H54 (cell line): ENCODE data around the gene CBFA2T3.
"Not testable (repeated sequence)": the region's sequence is repeated elsewhere in the genome, so short reads cannot be mapped to it uniquely, and the experiment has no call there.

ENCODE experiments used
- DNase-seq: peaks from one replicate; pipeline ENCODE4 v3.0.0; 2011; ENCODE audit warnings: low spot score, mixed read lengths; ENCODE audit not compliant: insufficient read length
- FAIRE-seq: peaks from 3 replicates; lab custom pipeline; 2011; peaks lifted over from hg19 to GRCh38; lab: Jason Lieb, UNC
- POLR2A ChIP-seq: IDR thresholded peaks from 2 replicates; pipeline ENCODE4 v1.6.1; 2011; ENCODE audit warnings: low read depth, mild to moderate bottlenecking, low read length

CBFA2T3 gene

DNA sequence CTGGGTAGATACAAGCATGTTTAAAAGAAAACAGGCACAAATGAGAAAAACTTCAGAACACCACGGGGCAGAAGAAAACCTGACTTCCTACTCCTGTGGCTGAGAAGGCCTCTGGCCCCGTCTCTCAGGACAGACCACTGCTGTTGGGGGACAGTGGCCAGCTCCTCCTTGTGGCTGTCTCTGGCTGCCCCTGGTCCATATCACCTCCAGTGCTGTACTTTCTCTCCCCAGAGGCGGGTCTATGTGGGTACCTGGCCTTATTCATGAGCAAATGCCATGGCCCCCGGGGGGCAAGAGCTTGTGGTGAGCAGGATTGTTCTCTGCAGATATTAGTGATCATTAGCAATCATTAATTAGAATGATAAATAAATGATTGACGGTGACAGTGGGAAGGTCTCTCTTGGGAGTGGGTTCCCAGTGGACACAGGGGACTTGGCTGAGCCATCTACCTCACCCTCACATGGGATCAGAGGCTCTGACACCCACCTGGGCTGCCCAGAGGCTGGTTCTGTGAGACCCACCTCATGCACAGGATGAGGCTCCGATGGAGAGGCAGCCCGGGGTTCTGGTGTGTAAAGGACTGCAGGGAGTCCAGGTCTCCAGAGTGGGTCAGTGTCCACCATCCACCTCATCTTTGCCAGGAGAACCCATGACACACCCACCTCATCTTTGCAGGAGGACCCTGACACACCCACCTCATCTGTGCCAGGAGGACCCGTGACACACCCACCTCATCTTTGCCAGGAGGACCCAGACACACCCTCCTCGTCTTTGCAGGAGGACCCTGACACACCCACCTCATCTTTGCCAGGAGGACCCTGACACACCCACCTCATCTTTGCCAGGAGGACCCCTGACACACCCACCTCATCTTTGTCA lies 30.6 kb upstream of the CBFA2T3 start:
- TF ChIP-seq POLR2A, result no peak
- no peak for DNase-seq
- no peak for FAIRE-seq

DNA sequence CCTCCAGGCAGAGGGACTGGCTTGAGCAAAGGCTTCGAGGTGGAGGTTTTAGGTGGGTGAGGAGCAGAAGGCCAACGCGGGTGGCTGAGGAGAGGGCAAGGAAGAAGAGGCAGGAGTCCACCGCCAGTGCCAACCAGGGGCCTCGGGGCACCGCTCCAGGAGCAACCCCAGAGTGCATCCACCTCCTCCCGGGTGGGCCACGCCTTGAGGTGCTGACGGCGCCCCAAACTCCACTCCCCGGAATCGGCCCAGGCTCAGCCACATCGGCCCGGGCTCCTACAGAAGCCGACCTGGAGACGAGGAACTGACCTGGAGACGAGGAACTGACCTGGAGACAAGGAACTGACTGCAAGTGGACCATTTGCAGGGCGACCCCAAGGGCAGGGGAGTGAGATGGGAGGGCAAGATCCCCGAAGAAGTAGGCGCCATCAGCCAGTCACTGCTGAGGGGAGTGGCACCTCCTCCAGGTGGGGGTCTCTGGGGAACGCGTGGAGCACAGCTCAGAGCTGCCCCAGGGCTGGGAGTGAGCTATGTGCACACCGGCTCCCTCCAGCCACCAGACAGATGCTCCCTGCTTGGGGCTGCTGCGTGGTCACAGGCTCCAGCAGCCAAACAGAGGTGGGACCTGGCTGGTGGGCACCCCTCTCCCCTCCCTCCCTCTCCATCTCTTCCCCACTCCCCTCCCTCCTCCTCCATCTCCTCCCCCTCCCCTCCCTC lies 29.2 kb upstream of the CBFA2T3 start:
- DNase-seq, result no peak
- no peak for TF ChIP-seq POLR2A
- no peak for FAIRE-seq

DNA sequence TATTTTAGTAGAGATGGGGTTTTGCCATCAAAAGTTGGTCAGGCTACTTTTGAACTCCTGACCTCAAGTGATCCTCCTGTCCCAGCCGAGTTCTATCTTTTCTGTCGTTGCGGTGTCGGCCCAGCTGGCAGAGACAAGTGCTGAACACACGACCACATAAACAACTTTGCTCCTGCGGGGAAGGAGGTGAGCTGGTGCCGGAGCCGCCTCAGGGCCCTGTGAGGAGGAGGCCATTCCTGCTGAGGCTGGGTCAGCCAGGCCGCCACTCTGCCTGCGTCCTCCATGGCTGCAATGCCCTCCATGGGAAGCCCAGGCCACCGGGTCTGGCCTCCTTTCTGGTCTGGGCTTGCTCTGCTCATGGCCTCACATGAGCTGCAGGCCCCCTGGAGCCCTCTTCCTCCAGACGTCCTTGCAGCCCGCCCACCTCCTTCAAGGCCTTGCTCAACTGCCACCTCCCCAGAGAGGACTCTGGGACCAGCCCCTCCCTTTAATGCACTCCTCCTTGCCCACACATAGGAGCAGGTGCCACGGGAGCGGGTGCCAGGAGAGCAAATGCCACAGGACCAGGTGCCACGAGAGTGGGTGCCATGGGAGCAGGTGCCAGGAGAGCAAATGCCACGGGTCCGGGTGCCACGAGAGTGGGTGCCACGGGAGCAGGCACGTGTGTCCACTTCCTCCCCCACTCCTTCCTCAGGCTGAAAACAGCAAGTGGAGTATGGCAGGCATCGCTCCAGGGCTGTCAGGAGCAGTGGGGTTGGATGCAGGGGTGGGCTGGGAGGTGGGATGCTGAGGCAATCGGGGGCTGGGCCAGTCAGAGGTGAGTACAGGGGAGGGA lies 28.4 kb upstream of the CBFA2T3 start:
- no peak for TF ChIP-seq POLR2A
- FAIRE-seq (no peak), DNase-seq (no peak)

DNA sequence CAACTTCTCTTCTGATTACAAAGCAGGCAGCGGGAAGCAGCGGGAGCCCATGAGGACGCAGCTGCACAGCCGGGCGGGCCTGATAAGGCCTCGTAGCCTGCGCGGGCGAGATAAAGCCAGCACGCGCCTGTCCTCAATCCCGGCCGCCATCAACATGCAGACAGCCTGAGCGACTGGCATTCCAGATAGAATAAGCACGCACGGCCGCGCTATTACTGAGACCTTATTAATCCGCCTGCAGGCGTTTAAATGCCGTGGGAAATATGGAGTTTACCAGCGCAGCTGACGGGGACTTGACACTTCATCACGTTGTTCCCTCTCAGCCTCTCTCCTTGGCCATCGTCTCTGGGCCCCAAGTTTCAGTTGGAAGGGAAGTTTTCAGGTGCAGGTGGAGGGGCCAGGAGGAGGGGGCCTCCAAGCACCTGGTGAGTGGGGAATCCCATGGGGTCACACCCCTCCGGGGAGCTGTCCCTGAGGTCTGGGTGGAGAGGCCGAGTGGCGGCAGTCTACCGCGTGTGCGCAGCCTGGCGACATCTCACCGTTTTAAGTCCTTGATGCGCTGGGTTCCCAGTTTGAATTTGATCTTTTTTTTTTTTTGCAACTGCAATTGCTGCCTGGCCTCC lies 27.3 kb upstream of the CBFA2T3 start:
- DNase-seq, result no peak
- TF ChIP-seq POLR2A, result no peak

DNA sequence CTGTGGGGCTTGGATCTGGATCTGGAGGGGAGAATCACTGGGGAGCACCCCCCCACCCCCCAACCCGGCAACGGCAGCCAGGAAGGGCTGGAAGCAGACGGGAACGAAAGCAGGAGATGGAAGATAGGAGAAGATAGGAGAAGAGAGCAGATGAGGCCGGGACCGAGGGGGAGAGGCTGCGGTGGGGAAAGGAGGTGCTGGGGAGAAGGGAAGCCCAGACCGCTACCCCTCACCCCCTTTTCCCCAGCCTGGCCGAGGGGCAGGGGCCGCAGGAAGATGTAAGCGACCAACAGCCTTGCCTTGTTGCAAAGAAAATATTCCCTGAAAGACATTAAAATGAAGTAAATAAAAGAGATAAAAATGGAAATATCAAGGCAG lies 26.8 kb upstream of the CBFA2T3 start:
- DNase-seq, result no peak
- no peak for FAIRE-seq
- no peak for TF ChIP-seq POLR2A

More for the DNA sequence above, 27.3 kb upstream of the CBFA2T3 start:
- FAIRE-seq, result no peak

DNA sequence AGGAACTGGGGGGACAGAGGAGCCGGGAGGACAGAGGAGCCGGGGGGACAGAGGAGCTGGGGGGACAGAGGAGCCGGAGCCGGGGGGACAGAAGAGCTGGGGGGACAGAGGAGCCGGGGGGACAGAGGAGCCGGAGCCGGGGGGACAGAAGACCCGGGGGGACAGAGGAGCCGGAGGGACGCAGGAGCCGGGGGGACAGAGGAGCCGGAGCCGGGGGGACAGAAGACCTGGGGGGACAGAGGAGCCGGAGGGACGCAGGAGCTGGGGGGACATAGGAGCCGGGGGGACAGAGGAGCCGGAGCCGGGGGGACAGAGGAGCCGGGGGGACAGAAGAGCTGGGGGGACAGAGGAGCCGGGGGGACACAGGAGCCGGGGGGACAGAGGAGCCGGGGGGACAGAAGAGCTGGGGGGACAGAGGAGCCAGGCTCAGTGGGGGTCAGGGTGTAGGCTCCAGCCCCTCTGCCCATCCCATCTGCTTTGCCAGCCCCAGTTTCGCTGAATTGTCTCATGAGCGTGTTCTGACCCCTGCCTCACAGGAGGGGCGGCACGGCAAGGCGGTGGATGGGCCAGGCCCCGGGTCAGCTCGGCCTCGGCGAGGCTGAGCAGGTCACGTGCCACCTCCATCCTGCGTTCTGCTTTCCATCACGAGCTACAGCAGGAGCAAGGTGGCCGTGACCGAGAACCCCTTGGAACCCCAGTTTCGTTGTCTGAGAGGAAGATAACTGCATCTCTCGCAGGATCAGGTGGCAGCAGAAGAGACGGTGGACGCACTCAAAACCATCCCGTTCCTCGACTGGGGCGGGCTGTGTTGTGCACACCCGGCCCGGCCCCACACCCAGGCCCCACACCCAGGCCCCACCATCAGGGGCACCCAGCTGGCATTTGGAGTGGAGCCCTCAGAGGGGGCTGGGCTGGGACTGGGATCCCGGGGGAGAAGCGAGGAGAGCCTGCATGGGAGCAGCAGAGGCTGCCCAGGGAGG lies 26.1 kb upstream of the CBFA2T3 start:
- no peak for TF ChIP-seq POLR2A
- DNase-seq (no peak), FAIRE-seq (no peak)

DNA sequence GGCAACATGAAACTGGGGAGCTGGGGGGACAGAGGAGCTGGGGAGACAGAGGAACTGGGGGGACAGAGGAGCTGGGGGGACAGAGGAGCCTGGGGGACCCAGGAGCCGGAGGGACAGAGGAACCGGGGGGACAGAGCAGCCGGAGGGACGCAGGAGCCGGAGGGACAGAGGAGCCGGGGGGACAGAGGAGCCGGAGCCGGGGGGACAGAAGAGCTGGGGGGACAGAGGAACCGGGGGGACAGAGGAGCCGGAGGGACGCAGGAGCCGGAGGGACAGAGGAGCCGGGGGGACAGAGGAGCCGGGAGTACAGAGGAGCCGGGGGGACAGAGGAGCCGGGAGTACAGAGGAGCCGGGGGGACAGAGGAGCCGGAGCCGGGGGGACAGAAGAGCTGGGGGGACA lies 25.1 kb upstream of the CBFA2T3 start:
- not testable (repeated sequence) for FAIRE-seq

DNA sequence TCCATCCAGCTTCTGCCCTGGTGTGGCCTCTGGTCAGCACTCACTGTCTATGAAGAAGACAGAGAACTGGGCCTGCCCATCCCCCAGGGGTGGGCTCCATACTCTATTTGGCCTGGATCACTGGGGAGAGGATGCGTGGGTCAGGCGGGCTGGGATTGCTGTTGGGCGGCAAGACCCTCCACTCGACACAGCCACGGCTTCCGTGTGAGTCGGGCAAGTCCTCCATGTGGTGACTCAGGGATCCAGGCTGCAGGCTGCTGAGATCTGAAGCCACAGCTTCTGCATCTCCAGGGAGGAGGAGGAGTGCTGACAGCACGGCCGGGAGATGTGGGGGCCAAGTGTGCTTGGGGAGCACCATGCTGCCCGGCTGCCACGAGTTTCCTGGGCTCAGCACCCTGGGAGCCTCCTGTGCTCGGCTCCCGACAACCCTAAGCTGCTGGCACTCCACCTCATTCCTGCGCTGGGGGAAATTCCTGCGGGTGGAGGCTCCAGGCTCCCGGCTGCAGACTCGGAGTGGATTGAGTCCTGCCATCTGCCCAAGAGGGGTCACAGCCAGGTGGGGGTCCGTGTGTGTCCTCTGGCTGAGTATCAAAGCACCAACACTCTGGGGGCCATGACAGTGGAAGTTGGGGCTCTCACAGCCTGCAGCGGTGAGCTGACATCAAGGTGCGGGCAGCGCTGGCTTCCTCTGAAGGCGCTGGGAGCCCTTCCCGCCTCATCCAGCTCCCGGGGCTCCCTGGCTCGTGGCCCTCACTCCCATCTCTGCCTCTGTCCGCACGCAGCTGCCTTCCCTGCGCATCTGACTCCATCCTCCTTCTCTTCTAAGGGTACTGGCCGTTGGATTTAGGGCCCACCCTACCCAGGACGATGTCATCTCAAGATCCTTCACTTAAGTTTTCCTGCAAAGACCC lies 24.4 kb upstream of the CBFA2T3 start:
- no peak for DNase-seq
- TF ChIP-seq POLR2A, result no peak
- no peak for FAIRE-seq

More for the DNA sequence above, 25.1 kb upstream of the CBFA2T3 start:
- not testable (repeated sequence) for DNase-seq

DNA sequence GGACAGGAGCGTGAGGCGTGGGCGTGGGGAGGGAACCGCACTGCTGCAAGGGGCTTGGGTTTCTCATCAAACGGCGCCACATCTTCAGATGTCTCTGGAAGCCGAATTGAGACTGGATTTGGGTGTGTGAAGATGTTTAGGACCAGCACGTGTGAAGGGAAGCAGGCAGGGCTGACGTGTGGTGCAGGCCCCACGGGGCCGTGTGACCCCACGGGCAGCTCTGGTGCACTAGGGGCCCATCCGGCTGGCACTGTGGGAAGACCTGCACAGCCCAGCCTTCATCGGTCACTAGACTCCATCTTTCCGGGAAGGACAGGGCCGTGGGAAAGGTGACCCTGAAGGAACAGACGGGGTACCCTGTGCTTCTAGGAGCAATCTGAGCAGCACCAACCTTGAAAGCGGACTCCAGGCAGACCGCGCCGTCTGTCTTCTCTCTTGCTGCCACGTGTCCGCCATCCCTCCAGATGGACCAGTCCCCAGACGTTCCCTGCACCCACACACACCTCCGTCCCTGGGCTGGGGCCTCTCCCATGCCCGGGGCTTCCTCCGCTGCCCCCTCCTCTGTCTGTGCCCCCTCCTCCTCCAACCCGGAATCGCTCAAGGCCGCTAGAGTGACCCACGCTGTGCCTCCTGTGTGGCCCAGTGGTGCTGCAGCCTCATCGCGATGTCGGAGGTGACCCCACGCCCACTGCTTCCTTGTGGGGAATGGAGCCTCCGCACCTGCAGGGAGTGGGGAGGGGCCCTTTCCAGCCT lies 23.4 kb upstream of the CBFA2T3 start:
- no peak for FAIRE-seq
- DNase-seq, result no peak
- no peak for TF ChIP-seq POLR2A

DNA sequence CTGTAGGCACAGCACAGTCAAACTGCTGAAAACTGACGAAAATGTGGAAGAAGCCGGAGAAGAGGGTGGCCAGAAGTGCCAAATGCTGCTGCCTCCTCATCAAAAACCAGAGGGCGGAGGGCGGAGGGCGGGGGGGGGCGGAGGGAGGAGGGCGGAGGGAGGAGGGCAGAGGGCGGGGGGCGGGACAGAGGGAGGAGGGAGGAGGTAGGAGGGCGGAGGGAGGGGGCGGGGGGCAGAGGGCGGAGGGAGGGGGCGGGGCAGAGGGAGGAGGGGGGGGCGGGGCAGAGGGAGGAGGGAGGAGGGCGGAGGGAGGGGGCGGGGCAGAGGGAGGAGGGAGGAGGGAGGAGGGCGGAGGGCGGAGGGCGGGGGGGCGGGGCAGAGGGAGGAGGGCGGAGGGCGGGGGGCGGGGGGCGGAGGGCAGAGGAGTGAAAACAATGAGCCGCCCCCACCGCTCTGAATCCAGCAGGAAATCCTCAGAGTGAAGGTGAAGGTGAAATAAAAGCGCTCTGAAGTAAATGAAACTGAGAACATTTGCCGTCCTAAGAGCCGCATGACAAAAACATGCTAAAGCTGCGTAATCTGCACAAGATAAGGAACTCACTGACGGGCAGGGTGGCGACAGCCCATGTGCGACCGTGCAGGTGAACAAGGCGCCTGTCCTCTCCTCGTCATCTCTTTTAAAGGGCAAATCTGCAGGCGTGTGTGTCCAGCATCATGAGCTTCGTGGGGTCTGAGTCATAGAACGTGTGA lies 22.6 kb upstream of the CBFA2T3 start:
- DNase-seq, result no peak
- no peak for TF ChIP-seq POLR2A
- FAIRE-seq, result no peak
